GM12878 (cell line): ENCODE data around the gene NRXN3. TPM values are rescaled to one million over a fixed set of nuclear protein-coding genes. Genes with fewer than 3 reads are reported as not detected.

Experiments
- ATAC-seq: fragments of 200-7000 bp; cut with Tn5 transposase; 3 replicates; pipeline ENCODE4 v1.9.1; 2020; ENCODE audit warnings: mild to moderate bottlenecking, moderate library complexity
- BruUV-seq: library from RNA; stranded (reverse); fragments of 400-500 nt; replicated peaks from 2 replicates; lab custom pipeline; 2021; lab: Mats Ljungman, UMichigan
- CTCF ChIA-PET: fragments of 300-600 bp; sonication (Branson Sonifier 250); formaldehyde crosslinking; extraction: SDS; loops from one replicate; lab custom pipeline; 2021; ENCODE audit warnings: inconsistent platforms; lab: Yijun Ruan, JAX
- POLR2A ChIA-PET: fragments of 350-600 bp; formaldehyde crosslinking; extraction: SDS; loops from one replicate; lab custom pipeline; 2021; ENCODE audit warnings: inconsistent platforms; lab: Charles Lee
- RAD21 ChIA-PET: fragments of 300-600 bp; sonication (Branson Sonifier 250); formaldehyde crosslinking; loops from one replicate; lab custom pipeline; 2023; ENCODE audit warnings: antibody characterized with exemption; ENCODE audit not compliant: unreplicated experiment; lab: Charles Lee
- SMC1A ChIA-PET: fragments of 300-600 bp; sonication (Branson Sonifier 250); formaldehyde crosslinking; loops from one replicate; lab custom pipeline; 2023; ENCODE audit not compliant: unreplicated experiment, uncharacterized antibody; lab: Charles Lee
- DNase-seq: peaks from one replicate; pipeline ENCODE4 v3.0.0-alpha.2; 2011; ENCODE audit warnings: low read depth, low spot score
- FAIRE-seq: peaks from 3 replicates; lab custom pipeline; 2011; peaks lifted over from hg19 to GRCh38; lab: Jason Lieb, UNC
- H2AFZ ChIP-seq: 2 replicates; pipeline ENCODE4 v1.6.0; 2011; ENCODE audit warnings: low read depth, low read length, control low read depth; ENCODE audit not compliant: control insufficient read depth
- H3K27ac ChIP-seq: 2 replicates; pipeline ENCODE4 v1.5.1; 2011; ENCODE audit warnings: control low read depth; ENCODE audit not compliant: control insufficient read depth, insufficient read depth
- H3K27me3 ChIP-seq, 2 experiments: replicated peaks in 1 of 2; 2 replicates each; pipeline versions ENCODE4 v1.6.0 to v1.6.1; 2011; ENCODE audit warnings: low read length in 1 of 2; ENCODE audit not compliant: control insufficient read depth in 2 of 2, insufficient read depth in 2 of 2
- H3K36me3 ChIP-seq, 2 experiments: 2 replicates each; pipeline ENCODE4 v1.5.1; 2011; ENCODE audit warnings: low read length in 1 of 2; ENCODE audit not compliant: control insufficient read depth in 2 of 2, insufficient read depth in 2 of 2
- H3K4me1 ChIP-seq: 2 replicates; pipeline ENCODE4 v1.6.1; 2011; ENCODE audit warnings: mild to moderate bottlenecking, low read length, moderate library complexity, mixed read lengths; ENCODE audit not compliant: control insufficient read depth, insufficient read depth
- H3K4me2 ChIP-seq: 2 replicates; pipeline ENCODE4 v1.6.0; 2011; ENCODE audit warnings: control low read depth; ENCODE audit not compliant: control insufficient read depth, insufficient read depth
- H3K4me3 ChIP-seq: fragments of 200-600 bp; sonication (generic); 2 replicates; pipeline ENCODE4 v1.5.1; 2016
- H3K79me2 ChIP-seq: 2 replicates; pipeline ENCODE4 v1.6.0; 2011; ENCODE audit warnings: low read length; ENCODE audit not compliant: control insufficient read depth, insufficient read depth
- H3K9ac ChIP-seq: 2 replicates; pipeline ENCODE4 v1.8.0; 2011; ENCODE audit warnings: low read length, control low read depth, mixed read lengths; ENCODE audit not compliant: control insufficient read depth, insufficient read depth
- H3K9me3 ChIP-seq: replicated peaks from 3 replicates; pipeline ENCODE4 v1.5.1; 2011; ENCODE audit warnings: mild to moderate bottlenecking, low read length; ENCODE audit not compliant: control insufficient read depth, insufficient read depth
- H4K20me1 ChIP-seq: 2 replicates; pipeline ENCODE4 v1.6.0; 2011; ENCODE audit not compliant: control insufficient read depth, insufficient read depth
- E4F1 ChIP-seq: fragments of 450-650 bp; IDR thresholded peaks from 2 replicates; pipeline ENCODE4 v1.6.1; 2018; ENCODE audit warnings: borderline replicate concordance, mild to moderate bottlenecking; ENCODE audit not compliant: partially characterized antibody
- MEF2A ChIP-seq: IDR thresholded peaks from 2 replicates; pipeline ENCODE4 v1.6.1; 2011; ENCODE audit warnings: low read depth, mild to moderate bottlenecking, low read length, moderate library complexity; ENCODE audit not compliant: insufficient read depth
- MXI1 ChIP-seq: fragments of 150-350 bp; IDR thresholded peaks from 2 replicates; pipeline ENCODE4 v1.6.1; 2011; ENCODE audit warnings: low read depth, mild to moderate bottlenecking, inconsistent platforms, low read length, improper control_type of control experiment
- PKNOX1 ChIP-seq: fragments of 450-650 bp; IDR thresholded peaks from 2 replicates; pipeline ENCODE4 v1.6.1; 2016; ENCODE audit warnings: mild to moderate bottlenecking
- WGBS: methylation state at CpG from one replicate; pipeline ENCODE4 v1.1.6; 2016; ENCODE audit warnings: low lambda C conversion rate; ENCODE audit not compliant: insufficient replicate concordance, insufficient coverage; ENCODE audit errors: missing lambda C conversion rate; 5-methylcytosine and 5-hydroxymethylcytosine counted together
- in situ Hi-C: fragments of 300-500 bp; cut with MboI; formaldehyde crosslinking; loops from 9 replicates; pipeline ENCODE4 v1.14.3; 2018; ENCODE audit warnings: mixed read lengths
- intact Hi-C: fragments of 100-400 bp; cut with micrococcal nuclease; formaldehyde crosslinking; loops from one replicate; pipeline ENCODE4 v1.14.2; 2022; ENCODE audit not compliant: unreplicated experiment
- polyA plus RNA-seq, 11 experiments: library from polyadenylated mRNA; depleted of rRNA in 4 of 11; unstranded in 6 of 11; stranded (reverse) in 5 of 11; fragments of >200 nt; fragmentation: Nextera tagmentation in 4 of 11; fragmentation: Illumina TruSeq in 1 of 11; extraction: Ambion mirVana in 4 of 11; extraction: Trizol in 1 of 11; gene quantifications; 1 replicate in 1 of 11; 2 replicates in 10 of 11; pipeline versions ENCODE4 v1.2.1 to v1.2.3, GENCODE V29; 2011 to 2016; ENCODE audit warnings: inconsistent platforms in 2 of 11, missing spikeins in 2 of 11, low read depth in 1 of 11
- total RNA-seq, 4 experiments: library from RNA; depleted of rRNA in 3 of 4; stranded (reverse); fragments of >200 nt in 3 of 4; fragmentation: Illumina TruSeq in 1 of 4; extraction: Trizol in 1 of 4; gene quantifications; 2 replicates each; pipeline versions ENCODE4 v1.2.1 to v1.2.3, GENCODE V29; 2013 to 2021

NRXN3 gene
- total and polyA plus RNA-seq, 10 of the 15 experiments (the other 5 are each of a cell fraction or from before 2014, with no cell fraction given) = 0.52 to 3.3 (median 1.4) TPM

- BruUV-seq = no TSS peak
- Histone ChIP-seq H4K20me1 (no peaks in the 10 kb centered on the region), H3K36me3 (no peaks in the 10 kb centered on the region), H3K4me2 (no peak overlapping the region), H3K4me1 (no peaks in the 10 kb centered on the region), H3K9ac (no peak overlapping the region), H2AFZ (no peak overlapping the region), H3K9me3 (no peaks in the 10 kb centered on the region; the same call in 2 of the 3 replicates), H3K79me2 (no peaks in the 10 kb centered on the region), H3K27me3 (no peaks in the 10 kb centered on the region)
- no peak for ATAC-seq
- no peak for DNase-seq
- FAIRE-seq = no peak
- RAD21 ChIA-PET = no interaction called here
- in situ Hi-C loops (no loop called here), intact Hi-C loops (no loop called here)
- POLR2A ChIA-PET = no interaction called here
- no peak for TF ChIP-seq E4F1
- no peak for TF ChIP-seq MEF2A
- no peak for TF ChIP-seq PKNOX1
- no peak for TF ChIP-seq MXI1
- TF ChIP-seq, all 136 proteins: peak for 0
- SMC1A ChIA-PET = no interaction called here
- no peak overlapping the region for H3K27ac ChIP-seq
- 49% methylated on average over 3 of the region's 3 CpGs for WGBS
- CTCF ChIA-PET = interaction anchor here (2.8 kb wide), 1 partner anchor 16 kb away, joined by 9 read pairs; no protein-coding TSS in a partner anchor
- H3K4me3 ChIP-seq = no peak overlapping the region
Observed at GRCh38 chr14:78904094-78904493, 733.9 kb downstream of the NRXN3 start.
